ENCODE data around the gene DTX1.

DNA sequence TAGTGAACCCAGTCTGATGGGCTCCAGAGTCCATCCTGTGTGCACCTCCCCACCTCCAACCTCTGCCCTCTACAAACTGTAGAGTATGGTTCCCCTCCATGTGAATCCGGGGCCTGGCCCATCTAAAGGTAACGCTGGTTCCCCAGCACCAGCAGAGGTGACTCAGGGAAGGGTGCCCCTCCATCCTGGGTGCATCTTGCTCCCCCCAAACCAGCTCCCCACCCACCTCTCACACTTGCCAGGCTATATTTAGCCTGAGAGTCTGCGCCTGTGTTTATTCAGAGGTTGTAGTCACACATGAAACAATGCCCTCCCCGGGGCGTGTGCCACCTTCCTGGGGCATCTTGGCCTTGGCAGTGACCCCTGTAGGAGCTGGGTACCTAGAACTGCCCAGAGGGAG is 52.8 kb downstream of the DTX1 start:
- TF ChIP-seq FOXA1 (IDR thresholded peaks at IDR 0.05) (no peak), ZNF384 (IDR thresholded peaks at IDR 0.05) (no peak), FOXM1 (IDR thresholded peaks at IDR 0.05; ENCODE audit: borderline replicate concordance) (no peak), L3MBTL2 (conservative IDR thresholded peaks at IDR 0.05) (no peak), ARNT (IDR thresholded peaks at IDR 0.05) (no peak)
